GM12892 (cell line): ENCODE results near the gene EDAR.

ENCODE experiments used
- DNase-seq: peaks from one replicate; pipeline ENCODE4 v3.0.0; 2011; ENCODE audit not compliant: insufficient read length
- FAIRE-seq: peaks from 2 replicates; lab custom pipeline; 2011; peaks lifted over from hg19 to GRCh38; lab: Jason Lieb, UNC
- POLR2A ChIP-seq: IDR thresholded peaks from 2 replicates; pipeline ENCODE4 v1.6.1; 2011; ENCODE audit warnings: low read depth, low read length, control low read depth
- POLR2AphosphoS5 ChIP-seq: IDR thresholded peaks from 2 replicates; pipeline ENCODE4 v1.6.1; 2011; ENCODE audit warnings: low read depth, low read length, control low read depth
- TAF1 ChIP-seq: IDR thresholded peaks from 2 replicates; pipeline ENCODE4 v1.6.1; 2011; ENCODE audit warnings: low read depth, mild to moderate bottlenecking, control low read depth, low read length, borderline replicate concordance

Gene EDAR

DNA sequence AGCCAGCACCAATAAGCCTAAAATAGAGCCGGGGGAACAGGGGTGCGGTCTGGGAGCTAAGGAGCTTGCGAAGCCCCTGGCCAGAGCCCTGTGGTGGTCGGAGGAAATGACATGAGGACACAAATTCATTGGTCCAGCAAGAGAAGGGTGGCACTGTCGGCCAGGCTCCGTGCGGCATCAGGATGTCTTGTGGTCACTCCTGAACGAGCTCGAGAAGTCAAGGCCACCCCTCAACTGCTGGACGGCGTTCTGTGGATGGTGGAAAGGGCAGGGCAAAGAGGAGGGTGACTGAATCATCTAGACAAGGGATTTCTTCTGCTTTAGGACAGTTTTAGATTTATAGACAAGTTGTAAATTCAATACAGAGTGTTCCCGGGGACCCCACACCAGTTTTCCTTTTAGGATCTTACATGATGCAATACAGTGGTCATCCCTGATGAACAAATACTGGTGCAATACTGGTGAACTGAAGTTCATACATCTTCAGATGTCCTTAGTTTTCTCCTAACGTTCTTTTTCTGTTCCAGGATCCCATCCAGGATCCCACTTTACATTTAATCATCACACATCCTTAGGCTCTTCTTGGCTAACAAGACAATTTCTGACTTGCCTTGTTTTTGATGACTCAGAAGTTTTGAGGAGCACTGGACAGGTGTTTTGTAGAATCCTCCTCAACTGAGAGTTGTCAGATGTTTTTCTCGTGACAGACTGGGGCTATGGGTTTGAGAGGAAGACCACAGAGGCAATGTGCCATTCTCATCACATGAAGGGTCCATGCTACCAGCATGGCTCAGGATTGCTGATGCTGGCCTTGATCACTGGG, 13.2 kb downstream of the EDAR start:
- no peak for FAIRE-seq
- TF ChIP-seq POLR2A, result no peak
- TF ChIP-seq POLR2AphosphoS5, result no peak
- no peak for TF ChIP-seq TAF1

GRCh38 chr2:108974674-108975073, 14.3 kb downstream of the EDAR start:
- no peak for DNase-seq
- FAIRE-seq, result no peak
- no peak for TF ChIP-seq POLR2AphosphoS5
- TF ChIP-seq TAF1, result no peak
- TF ChIP-seq POLR2A, result no peak

More for the DNA sequence above, 13.2 kb downstream of the EDAR start:
- DNase-seq, result no peak

DNA sequence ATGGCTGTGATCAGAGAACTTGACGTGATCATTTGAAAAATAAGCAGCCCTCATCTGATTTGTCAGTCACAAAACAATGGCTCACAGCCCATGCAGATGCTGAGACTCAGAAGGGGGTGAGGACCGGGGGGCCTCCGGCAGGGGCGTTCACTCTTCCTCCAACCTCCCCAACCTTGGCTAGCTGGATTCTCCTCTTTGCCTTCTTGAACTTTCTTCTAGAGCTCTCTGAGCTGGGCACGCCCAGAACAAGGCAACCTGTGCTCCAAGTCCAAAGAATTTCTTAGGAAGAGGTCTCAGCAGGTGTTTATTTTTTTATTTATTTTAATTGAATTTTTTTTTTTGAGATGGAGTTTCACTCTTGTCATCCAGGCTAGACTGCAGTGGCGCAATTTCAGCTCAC, 16.4 kb downstream of the EDAR start:
- FAIRE-seq (no peak), DNase-seq (no peak)
- TF ChIP-seq POLR2A (no peak), TAF1 (no peak), POLR2AphosphoS5 (no peak)

DNA sequence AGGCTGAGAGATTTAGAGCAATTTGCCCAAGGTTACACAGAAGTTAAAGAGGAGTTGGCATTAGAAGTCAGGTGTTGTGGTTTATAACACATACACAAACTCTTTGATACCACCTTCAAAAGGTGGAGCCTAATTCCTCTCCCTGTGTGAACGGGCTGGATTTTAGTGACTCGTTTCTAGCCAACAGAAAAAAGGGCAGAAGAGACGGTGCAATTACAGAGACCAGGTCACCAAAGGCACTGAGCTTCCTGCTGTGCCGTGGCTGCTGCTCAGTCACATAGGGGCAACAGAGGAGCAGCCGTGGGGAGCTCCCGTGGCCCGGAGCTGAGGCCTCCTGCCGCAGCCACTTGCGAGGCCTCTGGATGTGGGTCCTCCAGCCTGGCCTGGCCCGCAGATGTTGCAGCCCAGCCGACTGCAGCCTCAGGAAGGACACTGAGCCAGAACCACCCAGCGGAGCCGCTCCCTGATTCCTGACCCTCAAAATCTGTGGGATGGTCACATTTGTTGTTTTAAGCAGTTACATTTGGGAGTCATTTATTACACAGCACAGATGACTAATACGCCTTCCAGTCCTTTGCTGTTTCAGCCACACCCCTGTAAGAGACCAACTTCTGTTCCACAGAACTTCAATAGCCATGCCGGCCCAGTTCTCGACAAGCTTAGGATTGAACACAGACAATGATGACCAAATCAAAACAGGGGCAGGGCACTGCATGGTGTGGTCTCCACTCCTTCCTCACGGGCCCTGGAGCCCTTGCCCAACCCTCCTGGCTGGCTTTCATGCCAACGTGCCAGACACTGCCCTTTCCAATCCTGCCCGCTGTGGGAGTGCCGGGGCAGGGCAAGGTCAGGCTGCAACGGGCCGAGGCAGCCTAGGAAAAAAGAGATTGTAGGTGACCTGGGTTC, 17.1 kb downstream of the EDAR start:
- FAIRE-seq (no peak), DNase-seq (no peak)
- TF ChIP-seq POLR2AphosphoS5 (no peak), POLR2A (no peak), TAF1 (no peak)

GRCh38 chr2:108970369-108970768, 18.7 kb downstream of the EDAR start:
- DNase-seq (no peak), FAIRE-seq (no peak)
- TF ChIP-seq TAF1 (no peak), POLR2AphosphoS5 (no peak), POLR2A (no peak)

- TF ChIP-seq POLR2AphosphoS5 (no peak), POLR2A (no peak), TAF1 (no peak)
- FAIRE-seq (no peak), DNase-seq (no peak)
Observed at GRCh38 chr2:108969856-108970255, 19.2 kb downstream of the EDAR start.

GRCh38 chr2:108968619-108969018, 20.4 kb downstream of the EDAR start:
- no peak for DNase-seq
- TF ChIP-seq POLR2AphosphoS5 (no peak), POLR2A (no peak), TAF1 (no peak)
- FAIRE-seq, result no peak

- no peak for TF ChIP-seq TAF1
- TF ChIP-seq POLR2A, result no peak
- no peak for TF ChIP-seq POLR2AphosphoS5
- FAIRE-seq (no peak), DNase-seq (no peak)
Observed at GRCh38 chr2:108967757-108968156, 21.3 kb downstream of the EDAR start.

DNA sequence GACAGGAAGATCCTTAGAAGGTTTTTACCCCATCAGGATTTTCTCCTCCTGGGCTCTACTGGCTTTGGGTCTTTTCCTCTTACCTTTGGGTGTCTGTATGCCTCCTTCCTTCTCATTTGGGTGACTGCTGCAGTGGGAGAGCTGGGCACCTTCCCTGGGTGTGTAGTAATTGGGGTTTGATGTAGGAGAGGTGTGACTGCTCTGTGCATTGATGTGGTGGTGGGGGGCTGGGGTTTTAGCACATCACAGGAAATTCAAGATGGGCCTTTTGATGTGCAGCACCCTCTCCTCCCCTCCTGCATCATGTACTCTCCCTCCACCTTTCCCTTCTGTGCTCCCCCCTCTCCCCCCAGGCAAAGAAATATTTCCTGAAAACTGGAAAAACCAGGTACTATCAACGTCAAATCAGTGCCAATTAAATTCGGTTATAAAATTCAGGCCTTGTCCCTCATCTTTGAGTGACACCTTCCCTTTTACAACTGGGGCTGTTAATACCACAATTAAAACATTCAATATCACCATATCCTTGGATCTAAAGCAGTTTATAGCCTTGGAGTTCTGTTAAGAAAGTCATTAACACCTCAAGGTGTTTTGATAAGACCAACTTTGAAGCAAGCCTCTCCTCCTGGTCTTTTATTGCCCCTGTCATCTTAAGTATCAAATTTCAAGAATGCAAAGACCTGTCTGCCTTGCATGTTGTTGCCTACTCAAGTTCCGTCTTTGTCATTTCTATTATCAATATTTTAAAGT, 23.3 kb downstream of the EDAR start:
- TF ChIP-seq TAF1 (no peak), POLR2AphosphoS5 (no peak), POLR2A (no peak)
- no peak for DNase-seq
- FAIRE-seq, result no peak

DNA sequence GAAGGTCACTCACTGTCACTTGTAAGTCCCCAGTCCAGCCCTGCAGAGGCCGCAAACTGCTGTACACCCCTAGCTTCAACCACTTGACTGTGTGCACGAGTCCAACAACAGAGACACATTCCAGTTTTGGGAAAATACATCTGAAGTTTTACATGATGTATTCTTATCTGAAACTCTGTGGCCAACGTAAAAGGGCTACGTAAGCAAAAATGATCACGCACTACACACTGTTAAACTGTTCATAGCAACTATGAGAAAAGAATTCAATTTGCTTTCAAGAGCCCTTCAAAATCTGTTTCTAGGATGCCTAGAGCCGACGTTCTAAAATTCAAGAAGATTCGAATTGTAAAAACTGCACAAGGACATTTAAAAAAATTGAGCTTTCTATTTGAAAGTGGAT, 26.0 kb downstream of the EDAR start:
- DNase-seq, result no peak
- FAIRE-seq, result no peak
- no peak for TF ChIP-seq POLR2A
- no peak for TF ChIP-seq TAF1
- TF ChIP-seq POLR2AphosphoS5, result no peak

GRCh38 chr2:108961796-108962195, 27.2 kb downstream of the EDAR start:
- DNase-seq, result no peak
- no peak for FAIRE-seq
- TF ChIP-seq TAF1, result no peak
- no peak for TF ChIP-seq POLR2A
- TF ChIP-seq POLR2AphosphoS5, result no peak

GRCh38 chr2:108960006-108960405, 29.0 kb downstream of the EDAR start:
- no peak for FAIRE-seq
- DNase-seq, result no peak
- TF ChIP-seq TAF1 (no peak), POLR2AphosphoS5 (no peak)
